HepG2 (cell line): Measurements from ENCODE around the gene CCL19.

Source experiments
- ARNT2 ChIP-seq: sonication (generic); formaldehyde crosslinking; IDR thresholded peaks from 2 replicates; pipeline ENCODE4 v1.8.0; 2022; ENCODE audit warnings: mild to moderate bottlenecking, low read depth, missing genetic modification reagents, moderate library complexity
- CREM ChIP-seq, 2 experiments: sonication (generic) in 1 of 2; formaldehyde crosslinking in 1 of 2; IDR thresholded peaks; 2 replicates each; pipeline versions ENCODE4 v1.4.0 to v1.6.1; 2016 to 2020; ENCODE audit warnings: antibody characterized with exemption in 1 of 2, mild to moderate bottlenecking in 1 of 2, missing genetic modification reagents in 1 of 2
- CTCF ChIP-seq: sonication (generic); formaldehyde crosslinking; IDR thresholded peaks from 2 replicates; pipeline ENCODE4 v1.5.0; 2020; ENCODE audit warnings: mild to moderate bottlenecking, missing genetic modification reagents, moderate library complexity
- DRAP1 ChIP-seq: IDR thresholded peaks from 2 replicates; pipeline ENCODE4 v1.6.1; 2016; ENCODE audit warnings: missing genetic modification reagents, missing compliant biosample characterization
- EZH2 ChIP-seq: conservative IDR thresholded peaks from 2 replicates; pipeline ENCODE4 v1.6.1; 2012; ENCODE audit warnings: mild to moderate bottlenecking, low read depth, low read length, moderate library complexity
- FOXM1 ChIP-seq: sonication (generic); formaldehyde crosslinking; IDR thresholded peaks from 2 replicates; pipeline ENCODE4 v1.5.0; 2020; ENCODE audit warnings: missing genetic modification reagents
- KDM1A ChIP-seq: IDR thresholded peaks from 2 replicates; pipeline ENCODE4 v1.6.1; 2016; ENCODE audit warnings: missing compliant biosample characterization
- MAFK ChIP-seq, 2 experiments: IDR thresholded peaks in 1 of 2; conservative IDR thresholded peaks in 1 of 2; 2 replicates each; pipeline ENCODE4 v1.6.1; 2011; ENCODE audit warnings: improper control_type of control experiment in 2 of 2, low read length in 2 of 2
- MAX ChIP-seq: IDR thresholded peaks from 2 replicates; pipeline ENCODE4 v1.6.1; 2012; ENCODE audit warnings: inconsistent platforms
- POLR2AphosphoS5 ChIP-seq: IDR thresholded peaks from 2 replicates; pipeline ENCODE4 v1.6.1; 2012; ENCODE audit warnings: low read depth, low read length

- TF ChIP-seq KDM1A (CRISPR knock-in tag) (no peak), ARNT2 (no peak), FOXM1 (no peak), POLR2AphosphoS5 (no peak), MAX (no peak), CTCF (CRISPR knock-in tag) (no peak), EZH2 (no peak), DRAP1 (CRISPR knock-in tag) (no peak), CREM (IDR thresholded peaks at IDR 0.05) (no peak), CREM (CRISPR knock-in tag; IDR thresholded peaks at IDR 0.05) (no peak), MAFK (conservative IDR thresholded peaks at IDR 0.05 in 1 of 2, IDR thresholded peaks at IDR 0.05 in 1 of 2; ENCODE audit: low read length in 2 of 2) (no peak)
These were observed 21.1 kb upstream of the CCL19 start for GRCh38 chr9:34712140-34712539.
